ENCODE data around the gene ZBTB8OS.
"Not testable (repeated sequence)": the region's sequence is repeated elsewhere in the genome, so short reads cannot be mapped to it uniquely, and the experiment has no call there.

ZBTB8OS gene

DNA sequence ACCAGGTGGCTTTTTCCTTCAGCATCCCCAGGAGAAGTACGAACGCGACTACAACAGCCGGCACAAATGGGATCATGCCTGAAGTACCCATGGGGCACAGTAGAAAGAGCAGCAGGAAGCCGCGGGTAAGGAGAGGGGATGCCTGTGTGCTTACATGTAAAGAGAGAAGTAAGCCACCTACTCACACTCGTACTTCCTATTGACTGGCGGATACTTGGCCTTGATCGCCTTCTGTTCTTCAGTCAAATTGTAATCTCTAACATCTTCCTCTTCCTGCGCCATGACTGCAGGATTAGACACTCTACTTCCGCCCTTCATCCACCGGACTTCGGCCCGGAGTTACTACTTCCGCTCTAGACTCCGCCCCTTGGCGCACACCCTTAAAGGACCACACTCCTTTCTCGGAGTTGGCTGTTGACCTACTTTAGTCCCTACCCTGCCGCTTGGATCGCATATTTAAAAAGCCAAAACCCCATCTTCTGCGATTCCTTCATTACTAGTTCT, at the start of gene ZBTB8OS:
Gene ZBTB8OS (minus strand): TSS at position 303 of the 504 bp plus-strand sequence. CDS start 21 bp downstream, at position 282.
- peak; percentile 78 for DNase-seq

DNA sequence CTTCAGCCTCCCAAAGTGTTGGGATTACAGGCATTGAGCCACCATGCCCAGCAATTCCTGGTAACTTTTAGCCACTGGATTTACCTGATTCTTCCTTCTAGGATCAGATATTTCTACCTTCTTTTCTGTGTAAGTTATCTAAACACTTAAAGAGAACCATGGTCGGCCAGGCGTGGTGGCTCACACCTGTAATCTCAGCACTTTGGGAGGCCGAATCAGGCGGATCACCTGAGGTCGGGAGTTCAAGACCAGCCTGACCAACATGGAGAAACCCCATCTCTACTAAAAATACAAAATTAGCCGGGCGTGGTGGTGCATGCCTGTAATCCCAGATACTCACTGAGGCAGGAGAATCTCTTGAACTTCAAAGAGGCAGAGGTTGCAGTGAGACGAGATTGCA, 46.6 kb upstream of the ZBTB8OS start:
- DNase-seq = not testable (repeated sequence)

DNA sequence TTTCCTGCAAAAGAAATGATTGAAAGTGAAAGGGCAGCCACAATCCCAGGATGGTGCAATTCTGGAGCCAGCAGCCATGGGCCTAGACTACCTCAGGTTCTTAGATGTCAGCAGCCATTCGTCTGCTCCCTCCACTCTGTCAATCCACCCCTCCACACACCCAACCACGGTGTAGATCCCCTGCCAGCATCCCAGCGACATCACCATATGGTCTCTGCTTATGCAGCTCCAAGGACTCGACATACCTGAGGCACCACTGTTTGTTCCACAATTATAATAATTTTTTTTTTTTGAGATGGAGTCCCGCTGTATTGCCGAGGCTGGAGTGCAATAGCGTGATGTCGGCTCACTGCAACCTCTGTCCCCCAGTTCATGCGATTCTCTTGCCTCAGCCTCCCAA, 45.7 kb upstream of the ZBTB8OS start:
- DNase-seq = no peak

DNA sequence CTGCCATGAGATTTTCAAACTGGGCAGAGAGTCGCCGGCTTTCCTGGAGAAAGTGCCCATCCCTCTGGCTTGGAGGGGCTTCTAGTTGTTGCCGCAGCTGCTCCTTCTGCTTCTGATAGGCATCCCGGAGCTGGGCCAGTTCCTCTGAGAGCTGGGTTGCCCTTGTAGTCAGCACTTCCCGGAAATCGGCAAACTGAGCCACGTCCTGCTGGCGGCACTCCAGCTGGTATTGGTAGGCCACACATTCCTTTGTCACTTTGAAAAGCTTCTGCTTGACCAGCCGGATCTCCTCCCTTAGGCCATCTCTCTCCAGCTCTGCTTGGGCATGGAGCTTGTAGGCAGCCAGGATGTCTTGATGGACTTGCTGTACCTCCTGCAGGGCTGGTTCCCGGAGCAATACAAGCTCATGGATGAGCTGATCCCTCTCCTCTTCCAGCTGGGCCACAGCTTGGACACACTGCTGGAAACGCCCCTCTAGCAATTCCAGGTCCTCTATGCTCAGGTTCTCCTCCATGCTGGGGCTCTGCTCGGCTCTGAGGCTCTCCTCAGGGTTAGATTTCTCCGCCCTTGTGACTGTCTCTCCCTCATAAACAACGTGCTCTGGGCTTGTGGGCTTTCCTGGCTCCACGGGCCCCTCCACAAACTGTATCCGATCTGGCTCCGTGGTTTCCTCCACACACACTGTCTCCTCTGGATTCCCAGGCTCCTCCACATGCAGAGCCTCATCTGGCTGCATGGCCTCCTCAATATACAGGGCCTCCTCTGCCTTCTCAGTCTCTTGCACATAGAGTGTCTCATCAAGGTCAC, 45.0 kb upstream of the ZBTB8OS start:
- DNase-seq = no peak

DNA sequence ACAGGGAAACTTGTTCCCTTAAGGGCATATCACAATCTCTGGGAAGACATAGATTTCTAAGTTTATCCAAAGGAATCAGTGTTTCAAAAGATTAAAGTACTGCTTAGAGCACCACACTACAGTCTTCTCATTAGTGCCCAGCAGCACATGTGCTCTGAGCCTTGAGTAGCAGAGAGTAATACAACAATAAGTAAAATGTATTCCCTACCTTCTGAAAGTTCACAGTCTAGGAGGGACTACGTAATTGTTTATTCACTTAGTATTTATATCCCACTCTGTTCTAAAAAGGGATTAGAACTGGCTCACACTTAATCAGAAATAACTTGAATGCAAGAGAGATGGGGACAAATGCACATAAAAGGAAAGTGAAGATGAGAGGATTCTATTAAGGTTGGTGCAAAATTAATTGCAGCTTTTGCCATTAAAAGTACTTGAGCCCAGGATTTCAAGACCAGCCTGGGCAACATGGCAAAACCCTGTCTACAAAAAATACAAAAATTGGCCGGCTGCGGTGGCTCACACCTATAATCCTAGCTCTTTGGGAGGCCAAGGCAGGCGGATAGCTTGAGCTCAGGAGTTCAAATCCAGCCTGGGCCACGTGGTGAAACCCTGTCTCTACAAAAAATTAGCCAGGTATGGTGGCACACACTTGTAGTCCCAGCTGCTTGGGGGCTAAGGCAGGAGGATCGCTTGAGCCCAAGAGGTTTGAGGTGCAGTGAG, 43.3 kb upstream of the ZBTB8OS start:
- no peak for DNase-seq

DNA sequence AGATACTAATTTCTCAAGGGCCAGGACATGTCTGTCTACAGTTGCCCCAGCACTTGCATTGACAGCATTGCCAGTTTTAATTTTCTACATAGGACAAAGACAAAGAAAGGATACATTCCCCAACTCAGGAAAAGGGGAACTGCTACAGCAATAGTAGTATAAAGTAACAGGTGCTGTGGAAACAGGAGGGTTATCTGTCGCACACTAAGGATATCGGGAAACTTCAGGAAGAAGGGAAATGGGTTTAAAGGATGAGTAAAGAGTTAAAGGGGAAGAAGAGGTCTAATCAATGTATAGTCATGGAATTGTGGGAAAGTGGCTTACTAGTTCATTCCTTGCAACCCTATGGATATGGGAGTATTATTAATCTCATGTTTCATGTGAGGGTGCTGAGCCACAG, 36.0 kb upstream of the ZBTB8OS start:
- no peak for DNase-seq

DNA sequence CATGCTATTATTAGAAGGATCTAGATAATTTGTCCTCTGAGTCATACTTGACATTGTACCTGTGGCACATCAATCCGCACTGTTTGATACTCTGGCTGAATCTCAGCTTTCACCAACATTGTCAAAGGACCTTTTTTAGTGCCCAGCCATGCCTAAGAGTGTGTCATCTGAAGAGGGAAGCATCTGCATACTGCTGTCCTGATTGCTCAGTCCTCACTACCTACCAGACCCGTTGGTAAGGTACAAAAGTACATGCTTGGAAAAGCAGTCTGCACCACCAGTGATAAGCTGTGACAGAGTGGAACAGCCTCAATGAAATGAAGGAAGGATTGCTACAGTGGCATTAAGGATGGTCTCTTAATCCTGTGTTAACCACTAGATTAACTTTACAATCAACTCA, 35.1 kb upstream of the ZBTB8OS start:
- no peak for DNase-seq

DNA sequence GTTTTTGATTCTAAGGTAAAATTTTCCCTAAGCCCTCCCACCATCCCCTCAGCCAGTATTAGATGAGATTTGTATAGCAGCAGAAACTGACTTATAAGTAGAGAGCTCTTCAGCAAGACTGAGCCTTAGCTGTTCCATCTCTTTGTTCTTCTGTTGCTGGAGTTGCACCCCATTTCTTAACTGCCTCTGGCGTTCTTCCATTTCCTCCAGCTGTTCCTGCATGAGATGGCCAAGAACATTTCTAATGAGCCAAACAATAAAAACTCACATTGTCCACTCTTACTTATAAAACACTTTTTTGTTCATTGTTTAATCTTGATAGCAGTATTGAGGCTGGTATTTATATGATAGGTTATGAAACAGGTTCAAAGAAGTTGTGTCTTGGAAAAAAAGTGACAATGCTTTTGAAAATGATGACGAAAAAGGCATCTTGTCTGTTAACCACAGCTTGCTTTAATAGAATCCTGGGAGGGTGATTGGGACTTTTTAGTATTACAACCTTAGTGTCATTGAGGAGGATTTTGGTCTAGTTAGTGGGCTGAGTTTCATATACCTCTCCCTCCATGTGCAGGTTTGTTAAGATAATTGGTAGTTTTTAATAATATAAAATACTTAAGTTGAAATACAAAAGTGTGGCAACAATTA, 33.9 kb upstream of the ZBTB8OS start:
- DNase-seq = no peak

DNA sequence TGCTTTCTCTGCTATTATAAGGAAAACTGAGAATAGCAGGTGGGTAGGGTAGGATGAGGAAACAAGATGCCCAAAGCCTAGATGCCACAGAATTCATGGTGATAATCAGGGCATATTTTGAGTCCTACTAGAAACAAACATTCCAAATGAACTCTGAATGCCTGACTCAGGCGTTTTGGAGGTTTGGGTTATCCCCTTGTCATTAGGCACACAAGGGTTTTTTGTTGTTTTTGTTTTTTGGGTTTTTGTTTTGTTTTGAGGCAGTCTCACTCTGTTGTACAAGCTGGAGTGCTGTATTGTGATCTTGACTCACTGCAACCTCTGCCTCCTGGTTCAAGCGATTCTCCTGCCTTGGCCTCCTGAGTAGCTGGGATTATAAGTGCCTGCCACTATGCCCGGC, 33.0 kb upstream of the ZBTB8OS start:
- DNase-seq = no peak

DNA sequence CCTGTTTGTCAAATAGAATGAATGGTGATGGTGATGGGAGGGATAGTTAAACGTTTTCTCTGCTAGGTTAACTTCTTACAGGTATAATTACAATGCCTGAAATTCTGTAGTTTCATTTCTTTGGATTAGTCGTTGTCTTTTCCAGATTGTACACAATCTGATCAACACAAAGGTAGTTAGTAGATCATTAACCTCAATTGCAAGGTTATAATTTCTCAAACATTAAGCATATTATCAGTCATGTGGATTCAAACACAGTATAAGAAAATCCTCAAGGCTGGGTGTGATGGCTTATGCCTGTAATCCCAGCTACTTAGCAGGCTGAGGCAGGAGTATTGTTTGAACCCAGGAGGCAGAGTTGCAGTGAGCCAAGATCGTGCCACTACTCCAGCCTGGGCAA, 31.6 kb upstream of the ZBTB8OS start:
- no peak for DNase-seq

DNA sequence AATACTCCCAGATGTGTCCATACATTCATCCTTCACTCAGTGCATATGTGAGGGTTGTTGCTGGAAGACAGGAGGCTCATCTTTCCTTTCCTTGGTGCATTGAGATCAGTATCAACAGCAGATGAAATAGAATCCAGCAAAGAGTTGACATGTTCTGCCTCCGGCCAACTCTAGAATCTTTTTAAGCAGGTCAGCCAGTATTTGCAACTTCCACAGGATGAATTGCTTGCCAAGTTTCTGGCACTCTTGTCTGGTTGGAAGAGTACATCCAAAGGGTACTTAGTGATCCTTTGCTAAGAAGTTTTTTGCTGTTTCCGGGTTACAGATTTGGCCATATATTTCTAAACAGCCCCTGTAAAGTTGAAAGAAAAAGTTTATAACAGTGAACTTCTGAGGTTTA, 31.2 kb upstream of the ZBTB8OS start:
- DNase-seq = no peak

DNA sequence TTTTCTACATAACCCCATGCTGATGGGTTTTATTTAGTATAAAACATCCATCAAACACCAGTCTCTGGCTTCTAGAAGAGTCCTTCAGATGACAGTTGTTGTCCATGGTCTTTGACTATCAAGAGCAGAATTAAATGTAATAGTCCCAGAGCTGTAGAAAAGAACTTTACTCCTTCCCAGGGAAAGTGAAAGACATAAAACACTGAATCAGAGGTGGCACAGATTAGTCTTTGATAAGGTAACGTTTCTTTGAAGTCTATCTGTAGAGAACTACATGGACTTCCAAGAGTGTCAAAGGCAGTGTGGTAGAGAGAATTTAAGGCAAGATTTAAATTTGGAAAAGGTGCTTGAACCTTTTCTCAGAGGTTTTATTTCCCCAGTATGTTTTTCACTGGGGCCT, 30.3 kb upstream of the ZBTB8OS start:
- DNase-seq = no peak

DNA sequence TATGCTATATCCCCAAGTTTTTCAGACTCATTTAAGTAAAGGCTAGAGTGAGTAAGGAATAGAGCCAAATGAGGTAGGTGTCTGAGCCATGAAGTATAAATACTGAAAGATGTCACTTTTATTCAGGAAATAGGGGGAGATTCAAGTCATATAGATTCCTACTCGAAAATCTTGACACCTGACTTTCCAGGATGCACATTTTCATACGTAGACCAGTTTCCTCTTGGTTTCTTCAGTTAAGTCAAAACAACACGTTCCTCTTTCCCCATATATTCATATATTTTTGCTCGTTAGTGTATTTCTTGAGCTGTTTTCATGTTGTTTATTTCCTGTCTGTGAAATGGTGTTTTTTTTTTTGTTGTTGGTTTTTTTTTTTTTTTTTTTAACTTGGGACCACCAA, 29.6 kb upstream of the ZBTB8OS start:
- not testable (repeated sequence) for DNase-seq

DNA sequence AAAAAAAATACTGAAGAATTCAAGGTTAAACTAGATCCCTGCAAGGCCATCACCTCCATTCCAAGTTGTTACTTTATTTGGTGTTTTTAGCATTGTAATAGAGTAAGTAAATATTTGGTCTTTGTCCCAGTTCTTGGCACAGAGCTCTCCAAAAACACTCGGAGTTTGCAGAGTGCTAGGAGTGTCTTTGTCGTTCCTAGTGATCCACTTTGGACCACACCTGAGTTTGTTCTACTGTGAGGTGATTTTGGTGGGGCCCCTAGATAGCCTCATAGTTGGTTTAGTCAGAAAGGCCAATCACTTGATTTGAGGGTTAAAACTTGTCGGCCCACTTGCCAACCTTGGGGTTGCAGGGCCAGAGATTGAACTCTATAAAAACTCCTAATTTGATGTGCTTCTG, 26.6 kb upstream of the ZBTB8OS start:
- no peak for DNase-seq

DNA sequence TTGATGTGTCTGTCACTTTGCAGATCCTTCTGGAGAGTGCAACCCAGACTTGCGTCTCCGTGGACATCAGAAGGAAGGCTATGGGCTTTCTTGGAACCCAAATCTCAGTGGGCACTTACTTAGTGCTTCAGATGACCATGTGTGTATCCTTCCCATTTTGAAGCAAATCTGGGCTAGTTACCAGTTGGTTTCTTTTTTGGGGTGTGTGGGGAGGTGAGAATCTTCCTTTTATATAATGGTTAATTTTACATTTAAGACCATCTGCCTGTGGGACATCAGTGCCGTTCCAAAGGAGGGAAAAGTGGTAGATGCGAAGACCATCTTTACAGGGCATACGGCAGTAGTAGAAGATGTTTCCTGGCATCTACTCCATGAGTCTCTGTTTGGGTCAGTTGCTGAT, 18.4 kb upstream of the ZBTB8OS start:
- not testable (repeated sequence) for DNase-seq

DNA sequence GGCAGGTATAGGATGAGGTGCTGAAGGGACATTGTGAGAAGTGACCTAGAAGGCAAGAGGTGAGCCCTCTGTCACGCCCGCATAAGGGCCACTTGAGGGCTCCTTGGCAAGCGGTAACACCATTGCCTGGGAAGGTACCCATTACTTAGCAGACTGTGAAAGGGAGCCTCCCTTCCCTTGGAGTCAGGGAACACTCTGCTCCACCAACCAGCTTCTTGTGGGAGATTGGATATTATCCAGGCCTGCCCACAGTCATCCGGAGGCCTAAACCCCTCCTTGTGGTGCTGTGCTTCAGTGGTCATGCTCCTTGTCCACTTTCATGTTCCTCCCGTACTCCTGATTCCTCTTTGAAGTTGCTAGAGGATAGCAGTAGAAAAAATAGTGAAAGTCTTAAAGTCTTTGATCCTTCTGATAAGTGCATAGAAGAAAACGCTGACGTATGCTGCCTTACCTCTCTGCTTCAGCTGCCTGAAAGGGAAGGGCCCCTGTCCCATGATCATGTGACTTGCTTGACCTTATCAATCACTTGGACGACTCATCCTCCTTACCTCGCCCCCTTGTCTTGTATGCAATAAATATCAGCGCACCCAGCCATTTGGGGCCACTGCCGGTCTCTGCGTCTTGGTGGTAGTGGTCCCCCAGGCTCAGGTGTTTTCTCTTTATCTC, 16.7 kb upstream of the ZBTB8OS start:
- DNase-seq = no peak

DNA sequence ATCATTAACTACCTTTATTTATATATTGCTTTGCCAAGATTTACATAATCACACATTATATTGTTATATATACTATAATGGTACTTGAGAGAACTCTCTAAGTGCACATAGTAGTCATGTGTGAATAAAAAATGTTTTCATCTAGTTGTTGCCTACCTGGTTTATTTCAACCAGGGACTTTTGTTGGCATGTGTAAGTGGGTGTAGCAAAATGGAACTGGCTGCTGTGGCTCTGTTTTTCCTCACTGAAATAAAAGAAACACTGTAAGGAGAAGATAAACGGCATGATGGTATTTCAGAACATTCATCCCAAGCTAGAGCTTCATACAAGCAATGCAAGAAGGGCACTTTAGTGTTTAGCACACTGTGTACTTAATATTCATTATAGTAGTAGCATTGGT, 15.6 kb upstream of the ZBTB8OS start:
- no peak for DNase-seq

DNA sequence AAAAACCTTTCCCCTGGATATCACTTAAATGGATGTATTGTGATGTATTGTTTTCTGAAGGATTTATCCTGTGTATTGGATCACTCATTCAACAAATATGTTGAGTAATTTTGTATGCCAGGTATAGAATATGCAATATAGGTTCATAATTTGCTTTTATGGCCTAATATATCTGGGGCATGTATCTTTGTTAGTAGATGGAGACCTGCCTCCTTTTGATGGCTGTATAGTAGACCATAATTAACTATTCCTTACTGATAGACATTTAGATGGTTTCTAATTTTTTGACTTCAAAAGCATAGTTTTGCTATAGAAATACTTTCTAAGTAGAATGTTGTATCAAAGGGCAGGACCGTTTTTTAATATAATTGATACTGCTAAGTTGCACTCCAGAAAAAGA, 9.2 kb upstream of the ZBTB8OS start:
- no peak for DNase-seq

DNA sequence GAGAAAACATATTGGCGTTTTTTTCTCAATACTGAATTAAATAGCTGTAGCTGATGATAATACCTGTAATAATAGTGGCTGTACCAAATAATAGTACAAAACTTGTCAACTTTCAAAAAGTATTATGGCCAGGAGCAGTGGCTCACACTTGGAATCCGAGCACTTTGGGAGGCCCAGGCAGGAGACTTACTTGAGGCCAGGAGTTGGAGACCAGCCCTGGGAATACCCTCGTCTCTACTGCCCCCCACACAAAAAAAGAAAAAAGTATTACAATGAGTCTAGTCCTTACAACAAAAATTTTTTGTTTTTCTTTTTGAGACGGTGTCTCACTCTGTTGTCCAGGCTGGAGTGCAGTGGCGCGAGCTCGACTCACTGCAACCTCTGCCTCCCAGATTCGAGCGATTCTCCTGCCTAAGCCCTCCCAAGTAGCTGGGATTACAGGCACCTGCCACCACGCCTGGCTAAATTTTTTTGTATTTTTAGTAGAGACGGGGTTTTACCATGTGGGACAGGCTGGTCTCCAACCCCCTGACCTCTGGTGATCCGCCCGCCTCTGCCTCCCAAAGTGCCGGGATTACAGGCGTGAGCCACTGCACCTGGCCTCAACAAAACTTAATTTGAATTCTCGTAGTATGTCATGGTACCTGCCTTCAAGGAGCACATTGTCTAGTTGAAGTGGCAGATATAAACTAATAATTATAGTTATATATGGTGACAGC, 2.1 kb upstream of the ZBTB8OS start:
- DNase-seq = no peak

DNA sequence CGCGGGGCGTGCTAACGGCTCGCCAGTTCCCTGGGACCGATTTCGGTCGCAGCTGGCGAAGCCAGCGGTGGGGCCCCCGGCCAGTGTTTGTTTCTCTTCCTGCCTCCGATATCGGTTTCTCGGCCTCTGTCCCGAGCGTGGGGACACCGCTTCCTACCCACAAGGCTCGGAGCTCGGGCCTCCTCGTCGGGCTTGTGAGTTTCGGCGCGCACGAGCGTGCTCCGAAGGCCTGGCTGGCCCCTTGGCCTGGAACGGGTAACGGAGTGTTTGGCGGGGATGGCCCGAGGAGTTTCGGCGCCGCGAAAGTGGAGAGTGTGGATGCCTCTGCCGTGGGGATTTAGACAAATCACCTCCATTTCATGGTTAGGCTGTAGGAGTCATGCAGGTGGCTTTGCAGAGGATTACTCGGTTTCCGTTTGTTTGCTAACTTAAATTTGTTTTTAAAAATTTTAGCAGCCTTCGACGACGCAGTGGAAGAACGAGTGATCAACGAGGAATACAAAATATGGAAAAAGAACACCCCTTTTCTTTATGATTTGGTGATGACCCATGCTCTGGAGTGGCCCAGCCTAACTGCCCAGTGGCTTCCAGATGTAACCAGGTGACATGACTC, 1.2 kb upstream of the ZBTB8OS start:
- DNase-seq = no peak

DNA sequence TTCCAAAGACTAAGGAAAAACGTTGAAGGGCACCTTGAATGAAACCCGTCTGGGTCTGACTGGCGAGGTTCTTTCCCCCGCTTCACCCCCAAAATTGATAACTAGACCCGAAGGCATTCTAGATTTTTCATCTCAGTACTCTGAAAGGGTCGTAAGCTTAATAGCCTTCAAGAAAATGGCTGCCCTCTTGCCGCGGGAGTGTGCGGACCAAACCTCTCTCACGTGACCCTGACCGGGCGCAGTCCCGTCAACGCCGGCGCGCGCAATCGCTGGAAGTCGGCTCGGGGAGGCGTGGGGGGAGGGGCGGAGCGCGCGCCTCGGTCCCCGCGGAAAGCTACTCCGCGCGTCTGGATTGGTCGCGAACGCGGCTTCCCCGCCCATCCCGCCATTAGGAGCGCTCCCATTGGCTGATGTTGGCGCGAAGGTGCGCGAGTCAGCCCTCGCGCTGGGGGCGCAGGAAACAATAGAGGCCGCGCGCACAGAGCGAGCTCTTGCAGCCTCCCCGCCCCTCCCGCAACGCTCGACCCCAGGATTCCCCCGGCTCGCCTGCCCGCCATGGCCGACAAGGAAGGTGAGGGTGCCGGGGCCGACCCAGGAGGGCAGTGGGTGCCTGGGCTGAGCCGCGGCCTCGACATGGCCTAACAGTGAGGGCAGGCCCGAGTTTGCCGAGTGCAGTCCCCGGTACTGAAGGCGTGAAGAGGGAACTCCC, 556 bp upstream of the ZBTB8OS start, which contains the start of gene RBBP4:
Gene RBBP4 (plus strand): TSS at position 457 of the 709 bp plus-strand sequence. CDS start 99 bp downstream, at position 556.
- DNase-seq = peak; percentile 90
